GM12875 (cell line): ENCODE results near the gene ZNF318.
"Not testable (repeated sequence)": the region's sequence is repeated elsewhere in the genome, so short reads cannot be mapped to it uniquely, and the experiment has no call there.

Source experiments
- H3K4me3 ChIP-seq: one replicate; pipeline ENCODE4 v1.5.1; 2011; ENCODE audit warnings: low read depth, low read length, control low read depth
- TF ChIP-seq, protein P1 (sequence below): IDR thresholded peaks from 2 replicates; pipeline ENCODE4 v1.5.1; 2011; ENCODE audit warnings: low read depth, mild to moderate bottlenecking, control low read depth, inconsistent platforms, low read length, moderate library complexity, borderline replicate concordance; ENCODE audit not compliant: insufficient read depth

ZNF318 gene, protein sequence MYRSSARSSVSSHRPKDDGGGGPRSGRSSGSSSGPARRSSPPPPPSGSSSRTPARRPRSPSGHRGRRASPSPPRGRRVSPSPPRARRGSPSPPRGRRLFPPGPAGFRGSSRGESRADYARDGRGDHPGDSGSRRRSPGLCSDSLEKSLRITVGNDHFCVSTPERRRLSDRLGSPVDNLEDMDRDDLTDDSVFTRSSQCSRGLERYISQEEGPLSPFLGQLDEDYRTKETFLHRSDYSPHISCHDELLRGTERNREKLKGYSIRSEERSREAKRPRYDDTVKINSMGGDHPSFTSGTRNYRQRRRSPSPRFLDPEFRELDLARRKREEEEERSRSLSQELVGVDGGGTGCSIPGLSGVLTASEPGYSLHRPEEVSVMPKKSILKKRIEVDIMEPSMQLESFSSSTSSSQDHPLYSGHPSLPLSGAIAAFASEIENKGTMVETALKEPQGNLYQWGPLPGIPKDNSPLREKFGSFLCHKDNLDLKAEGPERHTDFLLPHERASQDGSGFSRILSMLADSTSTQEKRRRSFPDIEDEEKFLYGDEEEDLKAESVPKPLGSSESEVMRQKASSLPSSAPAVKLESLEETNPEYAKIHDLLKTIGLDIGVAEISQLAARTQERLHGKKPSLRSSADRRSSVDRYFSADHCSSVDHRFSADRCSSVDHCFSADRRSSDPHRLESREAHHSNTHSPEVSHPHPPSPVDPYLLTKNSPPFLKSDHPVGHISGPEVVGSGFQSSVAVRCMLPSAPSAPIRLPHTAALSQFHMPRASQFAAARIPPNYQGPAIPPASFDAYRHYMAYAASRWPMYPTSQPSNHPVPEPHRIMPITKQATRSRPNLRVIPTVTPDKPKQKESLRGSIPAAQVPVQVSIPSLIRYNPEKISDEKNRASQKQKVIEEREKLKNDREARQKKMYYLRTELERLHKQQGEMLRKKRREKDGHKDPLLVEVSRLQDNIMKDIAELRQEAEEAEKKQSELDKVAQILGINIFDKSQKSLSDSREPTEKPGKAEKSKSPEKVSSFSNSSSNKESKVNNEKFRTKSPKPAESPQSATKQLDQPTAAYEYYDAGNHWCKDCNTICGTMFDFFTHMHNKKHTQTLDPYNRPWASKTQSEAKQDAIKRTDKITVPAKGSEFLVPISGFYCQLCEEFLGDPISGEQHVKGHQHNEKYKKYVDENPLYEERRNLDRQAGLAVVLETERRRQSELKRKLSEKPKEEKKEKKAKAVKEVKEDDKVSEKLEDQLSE (N-terminal part only)

GRCh38 chr6:43369174-43370002 lies at the start of gene ZNF318:
ZNF318 (minus strand) TSS chr6:43369647; CDS start chr6:43369365, 282 bp downstream.
- TF ChIP-seq, protein P1, sequence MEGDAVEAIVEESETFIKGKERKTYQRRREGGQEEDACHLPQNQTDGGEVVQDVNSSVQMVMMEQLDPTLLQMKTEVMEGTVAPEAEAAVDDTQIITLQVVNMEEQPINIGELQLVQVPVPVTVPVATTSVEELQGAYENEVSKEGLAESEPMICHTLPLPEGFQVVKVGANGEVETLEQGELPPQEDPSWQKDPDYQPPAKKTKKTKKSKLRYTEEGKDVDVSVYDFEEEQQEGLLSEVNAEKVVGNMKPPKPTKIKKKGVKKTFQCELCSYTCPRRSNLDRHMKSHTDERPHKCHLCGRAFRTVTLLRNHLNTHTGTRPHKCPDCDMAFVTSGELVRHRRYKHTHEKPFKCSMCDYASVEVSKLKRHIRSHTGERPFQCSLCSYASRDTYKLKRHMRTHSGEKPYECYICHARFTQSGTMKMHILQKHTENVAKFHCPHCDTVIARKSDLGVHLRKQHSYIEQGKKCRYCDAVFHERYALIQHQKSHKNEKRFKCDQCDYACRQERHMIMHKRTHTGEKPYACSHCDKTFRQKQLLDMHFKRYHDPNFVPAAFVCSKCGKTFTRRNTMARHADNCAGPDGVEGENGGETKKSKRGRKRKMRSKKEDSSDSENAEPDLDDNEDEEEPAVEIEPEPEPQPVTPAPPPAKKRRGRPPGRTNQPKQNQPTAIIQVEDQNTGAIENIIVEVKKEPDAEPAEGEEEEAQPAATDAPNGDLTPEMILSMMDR: no peak
- peak within 1 kb of the TSS; percentile 69 for H3K4me3 ChIP-seq

DNA sequence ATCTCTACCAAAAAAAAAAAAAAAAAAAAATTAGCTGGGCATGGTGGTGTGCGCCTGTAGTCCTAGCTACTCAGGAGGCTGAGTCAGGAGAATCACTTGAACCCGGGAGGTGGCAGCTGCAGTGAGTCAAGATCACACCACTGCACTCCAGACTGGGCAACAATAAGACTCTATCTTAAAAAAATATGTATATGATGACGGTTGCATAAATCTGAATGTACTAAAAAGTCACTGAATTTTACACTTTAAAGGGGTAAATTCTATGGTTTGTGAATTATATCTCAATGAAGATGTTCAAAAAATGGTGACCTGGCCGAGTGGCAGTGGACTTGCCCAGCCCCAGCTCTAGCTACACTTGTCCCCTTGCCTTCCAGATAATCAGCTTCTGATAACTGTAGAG lies 47.5 kb upstream of the ZNF318 start:
- TF ChIP-seq, protein P1: no peak
- no peak overlapping the region for H3K4me3 ChIP-seq

- H3K4me3 ChIP-seq: not testable (repeated sequence)
Measured at GRCh38 chr6:43415275-43415674, 45.8 kb upstream of the ZNF318 start.

- TF ChIP-seq, protein P1: no peak
- H3K4me3 ChIP-seq: no peak overlapping the region
Measured at GRCh38 chr6:43413002-43413401, 43.6 kb upstream of the ZNF318 start.

DNA sequence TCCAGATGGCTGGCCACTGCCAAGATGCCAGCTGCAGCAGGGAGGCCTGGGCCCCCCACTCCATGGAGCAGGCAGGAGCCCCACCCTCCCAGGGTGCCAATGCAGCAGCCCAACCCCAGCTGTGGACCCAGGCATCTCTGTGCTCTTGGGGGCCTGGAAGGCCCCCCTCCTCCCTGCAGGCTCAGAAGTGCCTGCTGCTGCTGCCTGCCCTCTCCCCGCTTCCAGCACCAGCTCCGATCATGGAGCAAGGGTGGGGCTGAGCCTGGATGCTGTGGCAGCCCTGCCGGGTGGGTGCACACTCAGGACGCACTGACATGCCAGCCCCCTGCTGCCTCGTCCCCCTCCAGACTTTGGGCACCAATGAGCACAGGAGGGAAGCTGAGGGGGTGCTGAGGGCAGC lies 43.1 kb upstream of the ZNF318 start:
- TF ChIP-seq, protein P1: no peak
- no peak overlapping the region for H3K4me3 ChIP-seq

GRCh38 chr6:43410776-43411175 lies 41.3 kb upstream of the ZNF318 start:
- not testable (repeated sequence) for H3K4me3 ChIP-seq

- no peak overlapping the region for H3K4me3 ChIP-seq
- TF ChIP-seq, protein P1: no peak
Measured at GRCh38 chr6:43408259-43408658, 38.8 kb upstream of the ZNF318 start.
